HEK293T (cell line): ENCODE data around the gene NUDT4.

ENCODE experiments used
- BHLHE40 ChIP-seq: fragments of 450-650 bp; IDR thresholded peaks from 2 replicates; pipeline ENCODE4 v1.6.1; 2016; ENCODE audit warnings: mild to moderate bottlenecking, moderate library complexity, borderline replicate concordance
- ELF4 ChIP-seq: fragments of 450-650 bp; IDR thresholded peaks from 2 replicates; pipeline ENCODE4 v1.6.1; 2017; ENCODE audit warnings: antibody characterized with exemption
- SP1 ChIP-seq: fragments of 450-650 bp; IDR thresholded peaks from 2 replicates; pipeline ENCODE4 v1.6.1; 2017

GRCh38 chr12:93376436-93377251 lies 1.1 kb upstream of the NUDT4 start:
- TF ChIP-seq BHLHE40 (no peak), SP1 (no peak), ELF4 (no peak)
